Gastrocnemius medialis (tissue), 4 donors: ENCODE measurements around the gene BTBD3. TPM values are rescaled to one million over a fixed set of nuclear protein-coding genes. Genes with fewer than 3 reads are reported as not detected.

Source experiments
- ATAC-seq, 2 donors: fragments of 150-250 bp; one replicate each; pipeline ENCODE4 v1.9.1; 2016
- DNase-seq, 2 donors: peaks; one replicate each; pipeline ENCODE4 v3.0.0-alpha.2; 2019
- H3K27ac ChIP-seq, 4 donors: fragments of 200-600 bp; sonication (generic); 1 replicate in 1 of 4; 2 replicates in 3 of 4; pipeline ENCODE4 v1.5.1; 2016 to 2018; ENCODE audit warnings: mild to moderate bottlenecking in 2 of 4, moderate library complexity in 1 of 4
- H3K27me3 ChIP-seq, 3 donors: fragments of 200-600 bp; sonication (generic) in 2 of 3; 1 replicate in 1 of 3; 2 replicates in 2 of 3; pipeline versions ENCODE4 v1.5.1 to v1.6.0; 2016 to 2019; ENCODE audit warnings: mild to moderate bottlenecking in 1 of 3, moderate library complexity in 1 of 3
- H3K36me3 ChIP-seq, 2 donors: fragments of 200-600 bp; sonication (generic) in 1 of 2; one replicate each; pipeline ENCODE4 v1.5.1; 2017 to 2018
- H3K4me1 ChIP-seq, 2 donors: fragments of 200-600 bp; sonication (generic) in 1 of 2; one replicate each; pipeline ENCODE4 v1.5.1; 2016 to 2017; ENCODE audit warnings: mild to moderate bottlenecking in 2 of 2
- H3K4me3 ChIP-seq, 4 donors: fragments of 200-600 bp; sonication (generic) in 3 of 4; 1 replicate in 1 of 4; 2 replicates in 3 of 4; pipeline ENCODE4 v1.5.1; 2016 to 2019; ENCODE audit warnings: mild to moderate bottlenecking in 2 of 4
- H3K9me3 ChIP-seq, 3 donors: fragments of 200-600 bp; sonication (generic) in 2 of 3; 1 replicate in 1 of 3; 2 replicates in 2 of 3; pipeline ENCODE4 v1.5.1; 2016 to 2019
- CTCF ChIP-seq, 5 experiments: fragments of 450-650 bp in 3 of 5; fragments of 200-600 bp in 2 of 5; sonication (generic) in 2 of 5; IDR thresholded peaks in 4 of 5; conservative IDR thresholded peaks in 1 of 5; 1 replicate in 4 of 5; 2 replicates in 1 of 5; pipeline ENCODE4 v1.5.1; 2016 to 2019; ENCODE audit warnings: antibody characterized with exemption in 5 of 5, mild to moderate bottlenecking in 3 of 5, moderate library complexity in 3 of 5
- POLR2A ChIP-seq, 2 donors: fragments of 450-650 bp; IDR thresholded peaks; one replicate each; pipeline ENCODE4 v1.6.1; 2017; ENCODE audit warnings: antibody characterized with exemption in 2 of 2, mild to moderate bottlenecking in 2 of 2, moderate library complexity in 2 of 2
- in situ Hi-C, 4 donors: fragments of 200-750 bp; cut with MboI; loops; one replicate each; pipeline versions ENCODE4 v1.15.0 to v1.8.0; 2017; ENCODE audit warnings: low sequenced_read_pairs in 4 of 4
- intact Hi-C: fragments of 100-400 bp; cut with DNase I; formaldehyde crosslinking; loops from one replicate; pipeline ENCODE4 v1.15.1; 2023; ENCODE audit warnings: low total_unique reads
- total RNA-seq, 4 donors: library from RNA; depleted of rRNA; stranded (reverse); fragments of >200 nt; gene quantifications; one replicate each; pipeline versions ENCODE4 v1.1.0 to v1.2.3, GENCODE V29; 2016

BTBD3 gene
- total RNA-seq, 4 donors from 2014 or later: 13.8 to 21.9 (median 14.8) TPM

GRCh38 chr20:11907621-11908020, 10.1 kb upstream of the BTBD3 start:
- H3K27ac ChIP-seq: no peak overlapping the region
- ATAC-seq (no peak), DNase-seq (no peak)
- no peaks in the 10 kb centered on the region for H3K36me3 ChIP-seq
- in situ Hi-C loops (loop anchor here in 1 of 4 donors (25.0 kb wide), 1 partner anchor 1245 kb away; the partner anchor contains the start of gene JAG1), intact Hi-C loops (no loop called here)
- TF ChIP-seq POLR2A (IDR thresholded peaks at IDR 0.05): no peak
- no peak for TF ChIP-seq CTCF (IDR thresholded peaks at IDR 0.05 in 4 of 5, conservative IDR thresholded peaks at IDR 0.05 in 1 of 5)
- H3K9me3 ChIP-seq: no peaks in the 10 kb centered on the region
- no peak overlapping the region for H3K4me3 ChIP-seq
- peaks cover 4 to 27% of the 10 kb centered on the region in 2 donors for H3K4me1 ChIP-seq
- no peaks in the 10 kb centered on the region for H3K27me3 ChIP-seq

- TF ChIP-seq CTCF (IDR thresholded peaks at IDR 0.05 in 4 of 5, conservative IDR thresholded peaks at IDR 0.05 in 1 of 5) (peak in 2 of 5 experiments; percentile 15 to 27), POLR2A (IDR thresholded peaks at IDR 0.05) (no peak)
- DNase-seq (no peak), ATAC-seq (no peak)
- Histone ChIP-seq H3K9me3 (no peaks in the 10 kb centered on the region), H3K27me3 (no peaks in the 10 kb centered on the region), H3K4me1 (peaks cover 6 to 38% of the 10 kb centered on the region in 2 donors), H3K4me3 (no peak overlapping the region), H3K27ac (no peak overlapping the region), H3K36me3 (no peaks in the 10 kb centered on the region)
- in situ Hi-C loops: loop anchor here in 1 of 4 donors (25.0 kb wide), 1 partner anchor 1250 kb away; the partner anchor contains the start of gene JAG1
- intact Hi-C loops: no loop called here
These were observed 5.6 kb upstream of the BTBD3 start for GRCh38 chr20:11912013-11912658.

GRCh38 chr20:11912659-11913415, 4.9 kb upstream of the BTBD3 start:
- in situ Hi-C loops: loop anchor here in 1 of 4 donors (25.0 kb wide), 1 partner anchor 1251 kb away; the partner anchor contains the start of gene JAG1
- H3K27me3 ChIP-seq: no peaks in the 10 kb centered on the region
- TF ChIP-seq POLR2A (IDR thresholded peaks at IDR 0.05): no peak
- TF ChIP-seq CTCF (IDR thresholded peaks at IDR 0.05 in 4 of 5, conservative IDR thresholded peaks at IDR 0.05 in 1 of 5): no peak
- no peak overlapping the region for H3K27ac ChIP-seq
- DNase-seq (no peak), ATAC-seq (no peak)
- H3K9me3 ChIP-seq: no peaks in the 10 kb centered on the region
- no peaks in the 10 kb centered on the region for H3K36me3 ChIP-seq
- intact Hi-C loops: no loop called here
- H3K4me3 ChIP-seq: no peak overlapping the region
- peaks cover 10 to 41% of the 10 kb centered on the region in 2 donors for H3K4me1 ChIP-seq

- Histone ChIP-seq H3K4me1 (peaks cover 18 to 42% of the 10 kb centered on the region in 2 donors), H3K9me3 (no peaks in the 10 kb centered on the region), H3K27ac (peak overlapping the region; percentile 4 to 50 (median 36)), H3K4me3 (peak overlapping the region; percentile 38 to 47 (median 42)), H3K27me3 (no peaks in the 10 kb centered on the region), H3K36me3 (peaks cover 0 to 11% of the 10 kb centered on the region in 2 donors)
- no peak for TF ChIP-seq POLR2A (IDR thresholded peaks at IDR 0.05)
- no peak for TF ChIP-seq CTCF (IDR thresholded peaks at IDR 0.05 in 4 of 5, conservative IDR thresholded peaks at IDR 0.05 in 1 of 5)
- in situ Hi-C loops: loop anchor here in 1 of 4 donors (25.0 kb wide), 1 partner anchor 1256 kb away; the partner anchor contains the start of gene JAG1
- peak in 1 of 2 donors; percentile 21 for ATAC-seq
- DNase-seq: no peak
- intact Hi-C loops: no loop called here
These were observed 725 bp downstream of the BTBD3 start for GRCh38 chr20:11918391-11918845.
